ENCODE measurements around the gene GMNC.
"Not testable (repeated sequence)": the region's sequence is repeated elsewhere in the genome, so short reads cannot be mapped to it uniquely, and the experiment has no call there.

The GMNC gene, protein sequence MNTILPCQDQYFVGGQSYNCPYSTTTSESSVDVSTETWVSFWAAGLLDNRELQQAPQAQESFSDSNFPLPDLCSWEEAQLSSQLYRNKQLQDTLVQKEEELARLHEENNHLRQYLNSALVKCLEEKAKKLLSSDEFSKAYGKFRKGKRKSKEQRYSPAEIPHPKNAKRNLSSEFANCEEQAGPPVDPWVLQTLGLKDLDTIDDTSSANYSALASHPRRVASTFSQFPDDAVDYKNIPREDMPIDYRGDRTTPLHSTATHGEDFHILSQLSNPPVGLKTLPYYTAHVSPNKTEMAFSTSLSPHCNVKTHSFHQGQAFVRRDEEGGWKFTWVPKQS

DNA sequence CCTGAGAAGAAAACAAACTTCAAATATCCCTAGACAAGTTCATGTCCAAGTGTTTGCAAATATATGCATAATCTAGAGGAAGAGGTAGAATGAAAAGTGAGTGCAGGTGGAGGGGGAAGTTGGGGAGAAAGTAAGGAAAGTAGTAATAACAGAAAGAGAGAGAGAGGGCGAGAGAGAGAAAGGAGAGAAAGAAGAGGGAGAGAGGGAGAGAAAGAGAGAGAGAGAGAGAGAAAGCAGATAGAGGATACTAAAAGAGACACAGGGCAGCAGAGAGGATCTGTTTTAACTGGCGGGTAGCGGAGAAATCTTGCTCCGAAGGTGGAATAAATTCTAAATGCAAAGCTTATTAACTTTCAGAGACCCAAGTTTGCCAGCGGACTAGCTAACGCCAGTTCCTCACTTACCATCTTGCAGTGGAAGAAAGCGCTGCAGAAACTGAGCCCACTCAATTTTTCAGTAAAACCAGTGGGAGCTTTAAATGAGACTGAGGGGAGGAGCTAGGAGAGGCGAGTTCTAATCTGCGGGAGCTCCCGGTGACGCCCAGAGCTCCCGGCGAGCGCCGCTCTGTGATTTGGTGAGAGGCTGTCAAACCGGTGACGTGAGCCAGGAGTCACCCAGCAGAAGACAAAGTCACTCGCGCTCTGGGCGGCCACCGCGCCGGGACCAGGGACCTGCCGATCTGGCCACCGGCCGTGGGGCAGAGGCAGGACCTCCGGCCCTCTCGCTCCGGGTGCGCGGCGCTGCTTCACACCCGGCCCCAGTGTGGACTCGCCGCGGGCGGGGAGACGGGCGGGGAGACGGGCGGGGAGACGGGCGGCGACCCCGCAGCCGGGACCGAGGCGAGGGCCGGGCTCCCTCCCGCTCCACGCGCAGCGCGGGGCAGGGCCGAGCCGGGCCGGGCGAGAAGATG, at the start of gene GMNC:
TSS of gene GMNC (minus strand) at position 486 of the 910 bp plus-strand sequence. CDS start at position 407, 79 bp downstream.
- DNase-seq (ENCODE audit: low spot score) = peak; percentile 79

GRCh38 chr3:190911382-190911781, 48.9 kb upstream of the GMNC start:
- peak; percentile 11 for DNase-seq (ENCODE audit: low spot score)

DNA sequence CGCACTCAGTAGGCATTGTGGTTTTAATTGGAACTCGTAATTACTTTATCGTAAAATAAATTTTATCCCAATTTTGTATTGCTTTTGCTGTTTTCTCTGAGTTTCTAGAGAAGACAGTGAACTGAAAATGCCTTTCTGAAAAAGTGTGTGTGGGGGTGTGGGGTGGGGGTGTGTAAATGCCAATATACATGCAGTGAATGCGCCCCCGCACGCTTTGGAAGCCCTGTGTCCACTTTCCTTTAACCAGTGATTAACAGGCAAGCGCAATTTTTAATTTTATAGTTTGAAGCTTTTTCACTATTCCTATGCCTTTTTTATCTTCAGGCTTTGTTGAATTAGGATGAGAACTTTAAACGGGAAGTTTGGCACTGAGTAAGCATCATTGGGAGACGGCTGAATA, 47.4 kb upstream of the GMNC start:
- DNase-seq (ENCODE audit: low spot score) = no peak

DNA sequence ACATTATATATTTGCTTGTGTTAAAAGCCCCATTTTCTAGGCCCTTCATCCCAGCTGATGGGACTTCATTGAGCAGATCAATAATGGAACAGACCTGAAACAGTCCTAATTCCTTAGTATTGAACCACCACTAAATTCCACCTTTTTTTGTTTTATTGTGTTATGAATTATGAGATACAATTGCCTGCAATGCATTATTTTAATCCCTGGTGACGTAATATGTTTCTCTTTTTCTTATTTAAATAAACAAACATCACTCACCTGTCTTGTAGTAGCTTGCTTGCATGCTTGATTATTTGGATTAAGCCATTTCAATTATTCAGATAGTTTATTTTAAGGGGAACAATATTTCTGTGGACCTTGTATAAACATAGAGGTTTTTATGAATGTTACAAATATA, 40.7 kb upstream of the GMNC start:
- no peak for DNase-seq (ENCODE audit: low spot score)

DNA sequence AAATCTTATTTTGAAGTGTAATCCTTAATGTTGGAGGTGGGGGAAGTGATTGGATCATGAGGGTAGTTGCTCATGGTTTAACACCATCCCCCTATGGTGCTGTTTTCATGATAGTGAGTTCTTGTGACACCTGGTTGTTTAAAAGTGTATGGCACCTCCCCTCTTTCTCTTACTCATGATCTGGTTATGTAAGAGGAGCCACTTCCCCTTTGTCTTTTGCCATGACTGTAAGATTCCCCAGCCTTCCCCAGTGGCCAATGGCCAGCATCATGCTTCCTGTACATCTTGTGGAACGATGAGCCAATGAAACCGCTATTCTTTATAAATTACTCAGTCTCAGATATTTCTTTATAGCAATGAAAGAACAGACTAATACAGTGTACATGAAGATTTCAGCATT, 39.8 kb upstream of the GMNC start:
- DNase-seq (ENCODE audit: low spot score) = no peak

GRCh38 chr3:190892395-190892902, 30.0 kb upstream of the GMNC start:
- peak; percentile 22 for DNase-seq (ENCODE audit: low spot score)

GRCh38 chr3:190886945-190887344, 24.5 kb upstream of the GMNC start:
- DNase-seq (ENCODE audit: low spot score) = no peak

- DNase-seq (ENCODE audit: low spot score) = peak; percentile 35
Measured at GRCh38 chr3:190883973-190884832, 21.7 kb upstream of the GMNC start.

- no peak for DNase-seq (ENCODE audit: low spot score)
Measured at GRCh38 chr3:190883141-190883540, 20.6 kb upstream of the GMNC start.

GRCh38 chr3:190877925-190878324, 15.4 kb upstream of the GMNC start:
- DNase-seq (ENCODE audit: low spot score) = peak; percentile 38

- not testable (repeated sequence) for DNase-seq (ENCODE audit: low spot score)
Measured at GRCh38 chr3:190876433-190876832, 13.9 kb upstream of the GMNC start.

DNA sequence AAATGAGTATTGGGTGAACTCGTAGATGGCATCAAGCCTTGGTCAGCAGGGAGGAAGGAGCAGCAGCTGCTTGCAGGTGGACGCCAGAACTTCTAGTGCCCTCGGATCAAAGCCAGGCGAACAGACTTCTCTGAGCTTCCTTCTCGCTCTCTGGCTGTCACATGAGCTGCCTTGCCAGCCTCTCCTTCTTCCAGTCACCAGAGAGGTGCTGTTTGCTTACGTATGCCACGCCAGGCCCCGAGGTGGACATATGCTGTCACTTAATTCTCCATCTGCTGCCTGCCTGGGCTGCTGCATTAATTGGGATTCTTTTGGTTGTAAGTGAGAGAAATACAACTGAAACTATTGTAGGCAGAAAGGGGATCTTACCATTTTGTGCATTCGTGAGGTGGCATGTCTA, 12.6 kb upstream of the GMNC start:
- DNase-seq (ENCODE audit: low spot score) = not testable (repeated sequence)

GRCh38 chr3:190870127-190870526, 7.6 kb upstream of the GMNC start:
- DNase-seq (ENCODE audit: low spot score) = no peak

GRCh38 chr3:190867071-190867470, 4.6 kb upstream of the GMNC start:
- DNase-seq (ENCODE audit: low spot score) = no peak

- DNase-seq (ENCODE audit: low spot score) = no peak
Measured at GRCh38 chr3:190865828-190866227, 3.3 kb upstream of the GMNC start.

DNA sequence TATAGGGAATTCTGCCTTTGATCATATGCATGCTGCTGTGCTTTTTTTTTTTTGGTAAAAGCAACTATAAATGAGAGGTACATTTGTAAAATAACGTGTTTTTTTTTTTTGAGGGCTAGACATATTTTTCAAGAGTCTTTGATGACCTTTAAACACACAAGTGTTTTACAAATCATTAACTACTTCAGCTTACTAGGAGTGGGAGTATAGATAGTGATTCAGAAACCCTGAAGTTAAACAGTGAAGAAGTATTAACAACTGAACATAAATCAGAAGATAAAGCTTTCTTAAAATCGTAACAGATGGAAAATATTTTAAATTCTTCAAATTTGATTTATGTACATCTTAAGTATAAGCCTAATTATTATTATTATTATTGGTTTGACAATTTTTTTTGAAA, 2.9 kb upstream of the GMNC start:
- DNase-seq (ENCODE audit: low spot score) = no peak

- DNase-seq (ENCODE audit: low spot score) = no peak
Measured at GRCh38 chr3:190864002-190864401, 1.5 kb upstream of the GMNC start.

- DNase-seq (ENCODE audit: low spot score) = no peak
Measured at GRCh38 chr3:190863119-190863465, 598 bp upstream of the GMNC start.

DNA sequence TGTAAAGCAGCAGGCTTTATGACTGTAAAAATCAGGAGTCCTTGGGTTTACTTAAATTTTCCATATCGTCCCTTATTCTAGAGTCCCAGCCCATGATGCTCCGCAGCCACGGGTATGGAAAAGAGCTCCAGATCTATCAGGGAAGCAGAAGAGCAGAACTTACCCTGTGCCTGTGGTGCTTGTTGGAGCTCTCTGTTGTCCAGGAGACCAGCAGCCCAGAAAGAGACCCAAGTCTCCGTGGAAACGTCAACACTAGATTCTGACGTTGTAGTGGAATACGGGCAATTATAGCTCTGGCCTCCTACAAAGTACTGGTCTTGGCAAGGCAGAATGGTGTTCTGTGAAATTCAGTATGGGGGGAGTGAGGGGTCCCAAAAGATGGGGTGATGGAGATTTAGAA, 2.0 kb downstream of the GMNC start:
- DNase-seq (ENCODE audit: low spot score) = no peak

DNA sequence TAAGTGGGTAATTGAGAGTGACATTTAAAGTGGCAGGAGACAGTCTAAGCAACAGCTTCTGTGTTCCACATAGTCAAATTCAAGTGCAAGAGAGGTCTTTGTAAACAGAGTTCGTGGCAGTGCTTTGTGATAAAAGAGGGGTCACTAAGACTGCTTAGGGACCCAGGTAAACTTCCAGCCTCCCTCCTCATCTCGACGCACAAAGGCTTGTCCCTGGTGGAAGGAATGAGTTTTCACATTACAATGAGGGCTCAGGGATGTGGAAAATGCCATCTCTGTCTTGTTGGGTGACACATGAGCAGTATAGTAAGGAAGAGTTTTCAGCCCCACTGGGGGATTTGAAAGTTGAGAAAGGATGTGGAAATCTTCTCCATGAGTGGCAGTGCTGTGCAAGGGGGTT, 7.3 kb downstream of the GMNC start:
- DNase-seq (ENCODE audit: low spot score) = peak; percentile 33

DNA sequence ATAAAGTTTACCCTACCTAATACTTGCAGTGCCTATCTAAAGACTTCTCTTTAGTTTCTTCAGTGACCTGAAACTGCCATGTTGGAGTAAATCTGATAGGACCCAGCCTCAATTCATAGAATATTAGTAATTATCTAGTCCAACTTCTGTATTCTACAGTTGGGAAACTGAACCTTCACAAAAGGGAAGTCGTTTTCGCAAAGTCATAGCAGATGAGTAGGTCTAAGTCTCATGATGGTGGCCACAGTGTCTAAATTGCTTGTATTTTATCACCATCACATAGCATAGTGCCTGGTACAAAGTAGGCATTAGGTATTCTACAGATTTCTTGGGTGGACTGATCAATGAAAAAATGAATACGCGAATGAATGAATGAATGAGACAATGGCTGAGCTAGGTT, 8.4 kb downstream of the GMNC start:
- no peak for DNase-seq (ENCODE audit: low spot score)

- no peak for DNase-seq (ENCODE audit: low spot score)
Measured at GRCh38 chr3:190853464-190853863, 9.0 kb downstream of the GMNC start.
